Erythroblast (primary cell): ENCODE data around the gene GRAMD4.

Experiments
- DNase-seq, 2 experiments: peaks; one replicate each; lab custom pipeline; 2025; lab: John Stamatoyannopoulos, UW
- GATA1 ChIP-seq: IDR thresholded peaks from 2 replicates; pipeline ENCODE4 v1.6.1; 2011; ENCODE audit warnings: low read depth, mild to moderate bottlenecking, control low read depth, low read length, moderate library complexity
- POLR2A ChIP-seq: IDR thresholded peaks from 2 replicates; pipeline ENCODE4 v1.6.1; 2011; ENCODE audit warnings: mild to moderate bottlenecking, low read length

Gene GRAMD4

GRCh38 chr22:46686221-46687047 lies 66.2 kb downstream of the GRAMD4 start:
- no peak for DNase-seq
- TF ChIP-seq POLR2A (no peak), GATA1 (no peak)

DNA sequence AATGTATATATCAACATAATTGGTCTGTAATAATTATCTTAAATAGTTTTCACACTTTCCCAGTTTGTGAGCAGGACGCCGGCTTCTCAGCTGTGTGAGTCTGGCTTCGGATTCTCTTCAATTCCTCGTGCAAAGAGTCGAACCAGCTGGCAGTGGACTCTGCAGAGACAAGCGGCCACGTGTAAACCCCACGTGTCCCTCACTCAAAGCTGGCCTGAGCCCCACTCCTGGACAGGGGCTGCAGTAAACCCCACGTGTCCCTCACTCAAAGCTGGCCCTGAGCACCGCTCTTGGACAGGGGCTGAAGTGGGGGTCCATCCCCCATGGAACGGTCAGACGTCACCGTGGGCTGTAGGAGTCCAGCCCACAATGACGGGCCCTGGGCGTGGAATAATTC lies 66.9 kb downstream of the GRAMD4 start:
- DNase-seq = no peak
- TF ChIP-seq GATA1 = no peak
- TF ChIP-seq POLR2A = no peak

DNA sequence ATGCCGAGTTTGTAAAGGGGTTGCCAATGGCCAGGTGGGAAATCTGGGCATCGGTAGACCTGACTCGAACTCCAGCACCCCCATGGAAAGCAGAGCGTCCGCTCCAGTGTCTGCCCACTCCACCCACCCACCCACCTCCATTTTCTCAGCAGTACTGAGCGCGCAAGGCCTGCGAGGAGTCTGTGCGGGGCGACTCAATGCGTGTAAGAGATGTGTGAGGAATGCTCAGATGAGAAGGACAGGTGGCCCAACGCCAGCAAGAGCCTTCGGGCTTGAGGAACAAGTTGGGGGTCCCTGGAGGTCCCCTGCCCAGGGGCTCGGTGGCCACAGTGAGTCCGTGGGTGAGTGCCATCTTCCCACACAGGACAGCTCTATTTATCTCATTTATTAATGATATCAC lies 67.3 kb downstream of the GRAMD4 start:
- TF ChIP-seq POLR2A = no peak
- DNase-seq = no peak

- TF ChIP-seq POLR2A (no peak), GATA1 (no peak)
- no peak for DNase-seq
Measured at GRCh38 chr22:46688949-46689348, 68.8 kb downstream of the GRAMD4 start.

GRCh38 chr22:46690146-46690545 lies 70.0 kb downstream of the GRAMD4 start:
- DNase-seq = no peak
- TF ChIP-seq GATA1 = no peak
- no peak for TF ChIP-seq POLR2A

- no peak for TF ChIP-seq POLR2A
- TF ChIP-seq GATA1 = no peak
- DNase-seq = no peak
Measured at GRCh38 chr22:46691571-46691970, 71.4 kb downstream of the GRAMD4 start.

- no peak for DNase-seq
- TF ChIP-seq POLR2A = no peak
- no peak for TF ChIP-seq GATA1
Measured at GRCh38 chr22:46693634-46694415, 73.6 kb downstream of the GRAMD4 start.

GRCh38 chr22:46694416-46695170 lies 74.4 kb downstream of the GRAMD4 start:
- TF ChIP-seq GATA1 = no peak
- TF ChIP-seq POLR2A = no peak
- no peak for DNase-seq

DNA sequence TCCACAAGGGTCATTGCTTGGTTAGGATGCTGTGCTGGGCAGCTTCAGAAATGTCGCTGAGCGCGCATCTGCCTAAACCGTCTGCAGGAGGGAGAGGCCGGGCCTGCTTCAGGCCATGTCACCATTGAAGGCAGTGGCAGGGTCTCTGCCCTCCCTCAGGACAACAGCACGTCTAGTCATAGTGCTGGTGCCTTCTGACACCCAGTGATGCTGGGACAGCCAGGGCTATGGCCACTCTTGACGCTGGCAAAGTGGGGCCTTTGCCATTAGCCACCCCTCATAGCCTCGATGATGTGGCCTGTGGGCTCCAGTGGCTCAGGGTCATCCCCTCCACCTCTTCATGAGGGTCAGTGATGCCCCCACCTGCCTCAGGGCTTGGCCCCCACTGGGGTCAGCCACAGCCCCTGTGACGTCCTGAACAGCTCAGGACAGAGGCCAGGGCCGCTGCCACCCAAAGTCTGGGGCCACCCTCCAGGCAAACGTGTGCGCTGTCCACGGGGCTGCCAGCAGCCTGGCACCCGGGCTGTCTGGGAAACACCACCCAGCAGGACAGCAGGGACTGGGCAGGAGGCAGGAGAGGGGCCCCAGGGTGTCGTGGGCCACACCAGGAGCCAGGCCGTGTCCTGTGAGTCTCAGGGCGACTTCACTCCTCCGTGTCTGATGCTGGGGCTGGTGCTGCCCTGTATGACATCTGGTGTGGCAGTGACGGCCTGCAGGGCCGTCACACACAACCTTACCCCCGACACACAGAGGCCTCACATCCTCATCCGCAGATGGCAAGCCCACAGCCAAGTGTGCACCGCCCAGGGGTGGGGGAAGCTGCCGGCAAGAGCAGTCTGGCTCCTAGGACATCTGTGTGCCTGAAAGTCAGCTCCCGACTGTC lies 75.4 kb downstream of the GRAMD4 start:
- no peak for DNase-seq
- no peak for TF ChIP-seq POLR2A
- no peak for TF ChIP-seq GATA1

- TF ChIP-seq GATA1 = no peak
- no peak for TF ChIP-seq POLR2A
- DNase-seq = no peak
Measured at GRCh38 chr22:46696229-46696518, 76.0 kb downstream of the GRAMD4 start.

- TF ChIP-seq GATA1 = no peak
- no peak for TF ChIP-seq POLR2A
- DNase-seq = no peak
Measured at GRCh38 chr22:46696614-46697013, 76.4 kb downstream of the GRAMD4 start.

DNA sequence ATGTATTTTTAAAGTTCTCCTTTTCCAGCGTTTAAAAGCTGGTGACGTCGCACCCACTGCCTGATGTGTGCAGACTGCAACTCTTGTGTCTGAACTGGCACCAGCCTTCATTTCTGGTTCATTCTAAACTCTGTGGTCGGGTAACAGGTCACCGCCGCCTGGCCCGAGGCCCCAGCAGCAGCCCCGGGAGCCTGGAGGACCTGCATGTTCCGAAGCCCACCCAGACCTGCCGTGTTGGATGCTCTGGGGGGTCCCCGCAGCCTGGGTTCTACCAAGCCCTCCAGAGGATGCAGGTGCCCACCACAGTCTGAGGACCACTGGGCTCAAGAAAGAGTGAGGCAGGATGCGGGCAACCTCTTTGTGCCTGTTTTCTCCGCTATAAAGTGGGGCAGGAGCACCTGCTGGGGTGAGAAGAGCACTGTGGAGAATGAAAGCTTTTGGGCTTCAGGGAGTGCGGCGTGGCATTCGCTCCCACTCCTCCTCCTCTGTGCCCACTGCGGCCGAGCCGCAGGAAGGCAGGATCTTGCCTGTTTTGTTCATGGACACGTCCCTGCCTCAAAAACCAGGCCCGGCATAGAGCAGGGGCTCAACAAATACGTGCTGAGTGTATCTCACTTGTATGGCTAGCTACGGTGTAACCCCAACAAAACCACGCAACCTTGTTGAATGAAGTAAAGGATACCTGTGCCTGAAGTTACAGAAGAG lies 77.8 kb downstream of the GRAMD4 start:
- TF ChIP-seq GATA1 = no peak
- no peak for TF ChIP-seq POLR2A
- no peak for DNase-seq
